Astrocyte (in vitro differentiated cells and primary cell): ENCODE measurements around the gene NPDC1. TPM values are rescaled to one million over a fixed set of nuclear protein-coding genes. Genes with fewer than 3 reads are reported as not detected.

Source experiments
- DNase-seq: peaks from one replicate; pipeline ENCODE4 v3.0.0-alpha.2; 2010; ENCODE audit warnings: low read depth
- FAIRE-seq: peaks from 2 replicates; lab custom pipeline; 2011; peaks lifted over from hg19 to GRCh38; lab: Jason Lieb, UNC
- H2AFZ ChIP-seq: 2 replicates; pipeline ENCODE4 v1.6.0; 2012; ENCODE audit warnings: low read depth, low read length, inconsistent platforms
- H3K27ac ChIP-seq: 2 replicates; pipeline ENCODE4 v1.5.1; 2011; ENCODE audit warnings: low read depth, low read length, inconsistent platforms
- H3K27me3 ChIP-seq: 2 replicates; pipeline ENCODE4 v1.6.0; 2011; ENCODE audit warnings: low read length, inconsistent platforms; ENCODE audit not compliant: insufficient read depth
- H3K36me3 ChIP-seq: 2 replicates; pipeline ENCODE4 v1.5.1; 2011; ENCODE audit warnings: low read length, inconsistent platforms; ENCODE audit not compliant: insufficient read depth
- H3K4me1 ChIP-seq: 2 replicates; pipeline ENCODE4 v1.5.1; 2011; ENCODE audit warnings: low read length, inconsistent platforms; ENCODE audit not compliant: insufficient read depth
- H3K4me2 ChIP-seq: 2 replicates; pipeline ENCODE4 v1.6.0; 2012; ENCODE audit warnings: low read length, inconsistent platforms
- H3K4me3 ChIP-seq: 2 replicates; pipeline ENCODE4 v1.5.1; 2011; ENCODE audit warnings: low read depth, mild to moderate bottlenecking, low read length, inconsistent platforms; ENCODE audit not compliant: insufficient read depth
- H3K79me2 ChIP-seq: 2 replicates; pipeline ENCODE4 v1.6.0; 2012; ENCODE audit warnings: mild to moderate bottlenecking, low read length, inconsistent platforms; ENCODE audit not compliant: insufficient read depth
- H3K9ac ChIP-seq: 2 replicates; pipeline ENCODE4 v1.6.0; 2012; ENCODE audit warnings: mild to moderate bottlenecking, low read length, inconsistent platforms
- H3K9me3 ChIP-seq: 2 replicates; pipeline ENCODE4 v1.5.1; 2012; ENCODE audit warnings: low read depth, mild to moderate bottlenecking, low read length, inconsistent platforms; ENCODE audit not compliant: insufficient read depth
- H4K20me1 ChIP-seq: 2 replicates; pipeline ENCODE4 v1.6.0; 2012; ENCODE audit warnings: low read length, inconsistent platforms; ENCODE audit not compliant: insufficient read depth
- H3K27ac Mint-ChIP-seq: one replicate; pipeline ENCODE4 v1.8.0; 2021; ENCODE audit warnings: mild to moderate bottlenecking, mixed read lengths; ENCODE audit not compliant: unreplicated experiment
- H3K27me3 Mint-ChIP-seq: one replicate; pipeline ENCODE4 v1.8.0; 2021; ENCODE audit warnings: low read depth, mixed read lengths; ENCODE audit not compliant: unreplicated experiment
- H3K36me3 Mint-ChIP-seq: one replicate; pipeline ENCODE4 v1.8.0; 2021; ENCODE audit warnings: low read depth, mixed read lengths; ENCODE audit not compliant: unreplicated experiment
- H3K4me1 Mint-ChIP-seq: one replicate; pipeline ENCODE4 v1.8.0; 2021; ENCODE audit warnings: low read depth, mixed read lengths; ENCODE audit not compliant: unreplicated experiment
- H3K4me3 Mint-ChIP-seq: one replicate; pipeline ENCODE4 v1.8.0; 2021; ENCODE audit warnings: mild to moderate bottlenecking, moderate library complexity, mixed read lengths; ENCODE audit not compliant: unreplicated experiment
- H3K9me3 Mint-ChIP-seq: one replicate; pipeline ENCODE4 v1.8.0; 2021; ENCODE audit warnings: mild to moderate bottlenecking, mixed read lengths; ENCODE audit not compliant: unreplicated experiment
- CTCF ChIP-seq: IDR thresholded peaks from 2 replicates; pipeline ENCODE4 v1.5.1; 2011; ENCODE audit warnings: low read depth, mild to moderate bottlenecking, inconsistent platforms, low read length, moderate library complexity; ENCODE audit not compliant: insufficient read depth
- EZH2 ChIP-seq: IDR thresholded peaks from 2 replicates; pipeline ENCODE4 v1.6.1; 2012; ENCODE audit warnings: mild to moderate bottlenecking, low read length, inconsistent platforms; ENCODE audit not compliant: insufficient read depth
- total RNA-seq: library from RNA; stranded (reverse); gene quantifications from 2 replicates; pipeline ENCODE4 v1.2.1, GENCODE V29; 2021

NPDC1 gene
- total RNA-seq, 1 donor from 2014 or later, result 66.8 TPM

GRCh38 chr9:137037483-137037882 is 8.5 kb downstream of the NPDC1 start:
- no peak for DNase-seq
- no peaks in the 10 kb centered on the region for H3K27me3 ChIP-seq
- no peak overlapping the region for H3K9ac ChIP-seq
- no peak for FAIRE-seq
- H3K4me1 ChIP-seq, result no peaks in the 10 kb centered on the region
- Mint-ChIP-seq H3K9me3 (no peaks in the 10 kb centered on the region), H3K27me3 (peaks cover 1% of the 10 kb centered on the region), H3K4me3 (no peak overlapping the region), H3K27ac (no peak overlapping the region), H3K36me3 (peaks cover 6% of the 10 kb centered on the region), H3K4me1 (no peaks in the 10 kb centered on the region)
- H3K36me3 ChIP-seq, result no peaks in the 10 kb centered on the region
- H3K9me3 ChIP-seq, result no peaks in the 10 kb centered on the region
- TF ChIP-seq CTCF (no peak), EZH2 (no peak)
- no peak overlapping the region for H2AFZ ChIP-seq
- H3K27ac ChIP-seq, result no peak overlapping the region
- no peaks in the 10 kb centered on the region for H3K79me2 ChIP-seq
- no peak overlapping the region for H3K4me2 ChIP-seq
- H4K20me1 ChIP-seq, result peaks cover 5% of the 10 kb centered on the region
- H3K4me3 ChIP-seq, result no peak overlapping the region

- Mint-ChIP-seq H3K27me3 (peaks cover 3% of the 10 kb centered on the region), H3K9me3 (no peaks in the 10 kb centered on the region), H3K4me1 (no peaks in the 10 kb centered on the region), H3K36me3 (peaks cover 6% of the 10 kb centered on the region), H3K27ac (no peak overlapping the region), H3K4me3 (no peak overlapping the region)
- TF ChIP-seq EZH2, result no peak
- no peak for TF ChIP-seq CTCF
- Histone ChIP-seq H4K20me1 (peaks cover 5% of the 10 kb centered on the region), H3K27ac (no peak overlapping the region), H3K4me1 (no peaks in the 10 kb centered on the region), H3K9ac (no peak overlapping the region), H3K4me3 (no peak overlapping the region), H3K27me3 (no peaks in the 10 kb centered on the region), H3K79me2 (no peaks in the 10 kb centered on the region), H3K9me3 (no peaks in the 10 kb centered on the region), H2AFZ (no peak overlapping the region), H3K36me3 (no peaks in the 10 kb centered on the region), H3K4me2 (no peak overlapping the region)
- FAIRE-seq (no peak), DNase-seq (no peak)
These were observed 8.9 kb downstream of the NPDC1 start for GRCh38 chr9:137037035-137037434.

GRCh38 chr9:137035937-137036336 is 10.0 kb downstream of the NPDC1 start:
- DNase-seq (no peak), FAIRE-seq (no peak)
- Histone ChIP-seq H3K36me3 (no peaks in the 10 kb centered on the region), H4K20me1 (no peaks in the 10 kb centered on the region), H3K4me3 (no peak overlapping the region), H3K9me3 (no peaks in the 10 kb centered on the region), H3K79me2 (no peaks in the 10 kb centered on the region), H3K4me2 (no peak overlapping the region), H3K4me1 (no peaks in the 10 kb centered on the region), H3K27ac (no peak overlapping the region), H3K9ac (no peak overlapping the region), H2AFZ (no peak overlapping the region), H3K27me3 (no peaks in the 10 kb centered on the region)
- Mint-ChIP-seq H3K4me3 (no peak overlapping the region), H3K27me3 (peaks cover 3% of the 10 kb centered on the region), H3K36me3 (peaks cover 6% of the 10 kb centered on the region), H3K4me1 (no peaks in the 10 kb centered on the region), H3K27ac (no peak overlapping the region), H3K9me3 (no peaks in the 10 kb centered on the region)
- TF ChIP-seq CTCF (no peak), EZH2 (no peak)
